ENCODE data around the gene TANGO6.

The TANGO6 gene

GRCh38 chr16:68866933-68867332, 23.6 kb downstream of the TANGO6 start:
- no peak for DNase-seq (ENCODE audit: low read depth)

DNA sequence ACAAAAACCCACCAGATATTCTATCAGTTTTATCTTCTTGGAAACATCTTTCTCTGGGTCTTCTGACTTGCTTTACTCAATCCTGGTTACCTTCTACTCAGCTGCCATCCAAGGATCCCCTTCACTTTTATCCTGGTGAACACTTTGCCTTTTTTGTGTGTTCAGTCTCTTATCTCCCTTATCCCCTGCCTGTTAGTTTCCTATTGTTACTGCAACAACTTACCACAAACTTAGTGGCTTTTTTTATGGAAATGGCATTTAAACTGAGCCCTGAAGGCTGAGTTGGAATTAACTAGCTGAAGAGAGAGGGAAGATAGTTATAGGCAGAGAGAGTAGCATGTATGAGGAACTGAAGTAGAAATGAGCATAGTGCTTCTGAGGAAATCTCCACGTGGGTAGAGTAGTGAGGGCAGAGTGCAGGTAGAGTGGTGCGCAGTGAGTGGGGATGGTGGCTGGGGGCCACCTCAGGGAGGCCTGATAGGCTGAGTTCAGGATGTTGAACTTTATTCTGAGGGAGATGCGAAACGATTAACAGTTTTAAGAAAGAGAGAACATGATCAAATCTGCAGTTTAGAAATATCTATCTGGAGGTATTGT, 26.3 kb downstream of the TANGO6 start:
- no peak for DNase-seq (ENCODE audit: low read depth)

GRCh38 chr16:68873635-68874471, 30.5 kb downstream of the TANGO6 start:
- DNase-seq (ENCODE audit: low read depth): no peak

DNA sequence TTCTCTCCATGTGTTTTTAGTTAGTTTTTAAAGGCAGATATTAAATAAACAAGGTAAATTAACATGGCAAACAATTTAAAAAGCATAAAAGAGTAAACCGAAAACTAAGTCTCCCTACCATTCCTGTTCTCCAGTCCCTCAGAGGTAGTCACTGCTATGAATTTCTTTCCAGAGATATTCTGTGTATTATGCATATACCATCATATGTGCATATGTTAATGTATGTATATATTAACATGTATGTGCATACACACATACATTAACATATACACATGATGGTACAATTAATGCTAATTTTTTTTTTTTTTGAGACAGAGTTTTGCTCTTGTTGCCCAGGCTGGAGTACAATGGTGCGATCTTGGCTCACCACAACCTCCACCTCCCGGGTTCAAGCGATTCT, 32.5 kb downstream of the TANGO6 start:
- DNase-seq (ENCODE audit: low read depth): no peak

DNA sequence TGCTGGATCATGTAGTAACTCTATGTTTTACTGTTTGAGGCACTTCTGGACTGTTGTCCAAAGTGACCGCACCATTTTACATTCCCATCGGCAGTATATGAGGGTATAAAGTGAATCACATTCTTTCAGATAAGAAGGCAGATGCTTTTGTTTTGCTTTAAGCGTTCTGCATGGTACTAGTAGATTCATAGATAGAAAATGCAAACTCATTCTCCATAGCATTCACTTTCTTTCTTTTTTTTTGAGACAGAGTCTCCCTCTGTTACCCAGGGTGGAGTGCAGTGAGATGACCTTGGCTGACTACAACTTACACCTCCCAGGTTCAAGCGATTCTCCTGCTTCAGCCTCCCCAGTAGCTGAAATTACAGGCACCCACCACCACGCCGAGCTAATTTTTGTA, 40.4 kb downstream of the TANGO6 start:
- no peak for DNase-seq (ENCODE audit: low read depth)

GRCh38 chr16:68884401-68884800, 41.1 kb downstream of the TANGO6 start:
- DNase-seq (ENCODE audit: low read depth): no peak

GRCh38 chr16:68884861-68885720, 41.8 kb downstream of the TANGO6 start:
- no peak for DNase-seq (ENCODE audit: low read depth)

DNA sequence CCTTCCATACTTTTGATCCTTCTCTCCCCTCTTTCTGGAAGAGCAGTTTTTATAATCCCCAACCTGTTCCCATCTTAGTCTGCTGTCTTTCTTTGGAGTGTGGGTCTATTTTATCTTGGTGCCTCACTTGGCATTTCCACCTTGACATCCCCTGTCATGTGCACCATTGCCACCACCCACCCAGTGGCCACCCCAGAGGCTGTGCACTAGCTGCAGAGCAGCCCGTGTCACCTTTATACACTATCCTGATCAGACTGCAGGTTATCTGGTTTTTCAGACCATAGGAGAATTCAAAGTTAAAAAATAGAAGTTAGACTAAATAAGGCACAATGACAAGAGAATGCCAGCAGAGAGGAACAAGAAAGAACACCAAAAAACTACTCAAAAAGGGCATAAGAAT, 43.8 kb downstream of the TANGO6 start:
- no peak for DNase-seq (ENCODE audit: low read depth)

DNA sequence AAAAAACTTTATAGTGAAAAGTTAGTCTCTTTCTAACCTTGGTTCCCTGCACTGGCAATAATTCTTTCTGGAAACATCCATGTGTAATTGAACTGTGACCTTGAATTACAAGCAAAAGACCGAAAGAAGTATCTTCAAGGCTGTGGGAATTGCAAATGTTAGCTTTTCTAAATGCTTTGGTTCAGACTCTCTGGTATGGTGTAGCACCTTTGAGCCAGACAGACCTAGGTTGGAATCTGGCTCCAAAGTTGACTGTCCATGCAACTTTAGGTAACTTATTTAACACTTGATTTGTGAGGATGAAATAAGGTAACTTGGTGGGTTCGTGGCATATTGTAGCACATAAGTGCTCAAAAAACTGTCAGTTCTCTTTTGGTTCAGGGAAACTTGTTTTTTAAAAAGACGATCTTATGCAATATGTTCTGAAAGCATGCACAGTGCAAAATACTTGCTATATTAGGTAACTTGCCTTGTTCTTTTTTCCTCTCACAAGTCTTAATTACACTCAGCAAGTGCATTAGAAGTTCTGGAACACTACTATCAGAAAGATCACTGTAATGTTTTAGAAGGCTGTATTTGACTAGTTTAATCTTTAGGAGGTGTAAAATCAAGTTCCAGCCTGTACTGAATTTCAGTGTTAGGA, 46.3 kb downstream of the TANGO6 start:
- no peak for DNase-seq (ENCODE audit: low read depth)

- DNase-seq (ENCODE audit: low read depth): no peak
Observed at GRCh38 chr16:68892214-68892613, 48.9 kb downstream of the TANGO6 start.

- DNase-seq (ENCODE audit: low read depth): no peak
Observed at GRCh38 chr16:68892898-68893297, 49.6 kb downstream of the TANGO6 start.

DNA sequence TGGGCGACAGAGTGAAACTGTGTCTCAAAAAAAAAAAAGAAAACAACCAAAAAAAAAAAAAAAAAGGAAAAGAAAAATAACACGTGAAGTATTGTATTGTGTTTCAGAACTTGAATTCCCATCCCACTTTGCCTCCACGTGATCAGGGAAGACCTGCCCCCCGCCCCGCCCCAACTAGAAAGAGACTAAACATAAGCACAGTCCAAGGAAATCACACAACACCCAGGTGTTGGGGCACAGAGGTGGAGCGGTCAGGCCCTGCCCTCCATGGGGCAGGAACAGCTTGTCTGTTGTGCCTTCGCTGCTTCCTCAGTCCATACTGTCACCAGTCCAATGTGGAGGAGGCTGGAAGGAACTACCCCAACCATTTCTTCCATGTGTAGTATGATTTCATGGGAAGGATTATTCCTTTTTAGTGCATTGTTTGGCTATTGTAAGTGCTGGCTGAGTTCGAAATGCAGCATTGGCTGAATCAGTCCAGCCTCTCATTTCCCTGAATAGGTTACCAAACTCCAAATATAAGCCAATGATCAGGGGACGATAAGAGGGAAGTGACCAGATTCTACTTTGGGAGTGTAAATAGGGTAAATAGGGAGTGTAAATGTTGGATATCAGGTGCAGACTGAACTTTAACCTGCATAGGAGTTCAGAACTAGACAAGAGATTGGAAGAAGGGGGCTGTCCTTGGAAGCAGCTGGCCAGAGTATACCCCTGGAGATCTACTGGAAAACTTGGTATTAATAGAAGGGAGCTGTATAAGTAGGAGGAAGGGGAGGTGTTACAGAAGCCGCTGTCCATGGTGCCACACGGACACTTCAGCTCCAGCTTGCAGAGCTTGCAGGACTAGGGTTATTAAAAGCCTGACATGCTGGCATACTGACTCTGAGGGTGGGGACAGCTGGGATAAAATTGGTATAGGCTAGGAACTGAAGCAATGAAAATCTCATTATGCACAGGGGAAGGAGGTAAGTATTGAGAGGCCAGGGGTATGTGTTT, 50.7 kb downstream of the TANGO6 start:
- DNase-seq (ENCODE audit: low read depth): no peak

DNA sequence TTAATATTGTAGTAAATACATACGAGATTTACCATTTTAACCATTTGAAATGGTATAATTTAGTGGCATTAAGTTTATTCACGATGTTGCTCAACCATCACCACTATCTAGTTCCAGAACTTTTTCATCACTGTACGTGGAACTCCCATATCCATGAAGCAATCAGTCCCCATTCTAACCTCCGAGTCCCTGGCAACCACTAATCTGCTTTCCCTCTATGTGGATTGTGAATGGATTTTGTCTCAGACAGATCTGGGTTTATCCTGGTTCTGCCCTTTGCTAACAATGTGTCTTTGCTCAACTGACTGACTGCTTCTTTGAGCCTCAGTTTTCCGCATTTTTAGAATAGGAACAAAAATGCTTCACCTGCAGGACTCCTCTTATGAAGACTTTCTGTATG, 51.4 kb downstream of the TANGO6 start:
- DNase-seq (ENCODE audit: low read depth): no peak

- no peak for DNase-seq (ENCODE audit: low read depth)
Observed at GRCh38 chr16:68898026-68898425, 54.7 kb downstream of the TANGO6 start.

DNA sequence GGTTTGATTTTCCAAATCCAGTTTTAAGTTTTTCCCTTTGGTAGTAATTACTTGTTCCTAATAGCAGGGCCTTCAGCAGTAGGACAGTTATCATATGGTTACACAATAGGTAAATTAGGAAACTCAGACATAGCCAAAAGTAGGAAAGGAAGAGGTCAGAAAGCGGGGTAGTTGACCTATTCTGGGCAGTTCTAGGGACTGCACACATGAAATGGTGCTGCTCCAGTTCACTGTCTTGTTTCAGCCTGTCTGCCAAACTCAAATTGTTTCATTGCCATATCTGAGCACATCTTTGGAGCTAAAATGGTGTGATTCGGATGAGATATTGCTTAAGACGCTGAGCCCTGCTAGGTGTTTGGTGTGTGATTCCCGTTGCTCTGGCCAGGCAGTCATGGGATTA, 56.7 kb downstream of the TANGO6 start:
- DNase-seq (ENCODE audit: low read depth): no peak

GRCh38 chr16:68902003-68902968, 59.0 kb downstream of the TANGO6 start:
- DNase-seq (ENCODE audit: low read depth): no peak

GRCh38 chr16:68902969-68903345, 59.6 kb downstream of the TANGO6 start:
- no peak for DNase-seq (ENCODE audit: low read depth)

DNA sequence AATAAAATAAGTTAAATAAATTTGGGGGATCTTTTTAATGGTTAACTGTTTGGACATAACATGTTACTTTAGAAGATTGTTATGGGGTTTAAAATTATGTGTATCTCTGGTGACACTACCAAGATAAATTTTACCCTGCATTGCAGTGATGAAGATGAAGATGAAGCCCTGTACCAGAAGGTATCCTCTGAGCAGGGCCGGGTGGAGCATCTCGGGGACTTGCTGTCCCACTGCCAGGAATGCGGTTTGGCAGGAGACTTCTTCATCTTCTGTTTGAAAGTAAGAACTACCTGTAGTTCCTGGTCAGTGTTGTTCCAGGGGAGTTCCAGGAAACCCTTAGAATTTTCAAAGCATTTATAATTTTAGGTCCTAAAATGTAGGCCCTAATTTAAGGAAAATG, 64.0 kb downstream of the TANGO6 start:
- DNase-seq (ENCODE audit: low read depth): no peak

DNA sequence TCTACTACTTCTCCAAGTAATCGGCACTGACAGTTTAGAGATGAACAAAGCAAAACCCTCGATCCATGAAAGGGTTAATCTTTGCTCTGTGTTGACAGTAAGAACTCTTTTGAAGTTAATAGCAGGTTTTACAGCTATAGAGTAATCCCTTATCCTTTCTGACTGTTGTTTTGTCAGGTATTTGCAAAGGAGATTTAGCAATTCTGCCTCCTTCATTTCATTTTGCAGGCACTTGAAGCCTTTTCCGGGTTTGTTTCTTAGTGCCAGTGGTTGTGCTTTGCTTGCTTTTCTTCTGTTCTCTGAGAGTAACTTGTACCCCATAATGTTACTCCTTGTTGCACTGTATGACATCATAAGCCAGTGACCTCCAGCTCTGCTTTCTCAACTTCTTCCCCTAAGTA, 64.5 kb downstream of the TANGO6 start:
- no peak for DNase-seq (ENCODE audit: low read depth)

Data from activated T-cell treated with anti-CD3 and anti-CD28 coated beads for 1 hour (primary cell).